HCT116 (cell line): ENCODE data around the gene ANXA10. TPM values are rescaled to one million over a fixed set of nuclear protein-coding genes. Genes with fewer than 3 reads are reported as not detected.

Source experiments
- ATAC-seq: fragments of 200-7000 bp; cut with Tn5 transposase; 2 replicates; pipeline ENCODE4 v1.9.1; 2020; ENCODE audit warnings: mild to moderate bottlenecking, moderate library complexity
- BruUV-seq: library from RNA; stranded (reverse); fragments of 400-500 nt; replicated peaks from 2 replicates; lab custom pipeline; 2021; lab: Mats Ljungman, UMichigan
- CTCF ChIA-PET: fragments of 300-600 bp; sonication (Branson Sonifier 250); formaldehyde crosslinking; loops from one replicate; lab custom pipeline; 2021; ENCODE audit warnings: antibody characterized with exemption; lab: Charles Lee
- POLR2A ChIA-PET: fragments of 300-600, 350-600 bp; sonication (Branson Sonifier 250); formaldehyde crosslinking; loops from one replicate; lab custom pipeline; 2021; ENCODE audit warnings: antibody characterized with exemption; lab: Charles Lee
- RAD21 ChIA-PET, 2 experiments: fragments of 300-600 bp; sonication (Branson Sonifier 250); formaldehyde crosslinking; loops; one replicate each; lab custom pipeline; 2023; ENCODE audit warnings: low total read pairs in 2 of 2; ENCODE audit not compliant: uncharacterized antibody in 2 of 2, unreplicated experiment in 2 of 2, low non-redundant PET in 1 of 2; lab: Charles Lee
- DNase-seq: peaks from one replicate; pipeline ENCODE4 v3.0.0-alpha.2; 2010; ENCODE audit warnings: low read depth, low spot score
- H2AFZ ChIP-seq: fragments of 200-600 bp; shearing (Covaris generic), sonication (generic); 2 replicates; pipeline ENCODE4 v1.6.1; 2017; ENCODE audit warnings: low read depth, mixed run types, mixed read lengths, antibody characterized with exemption, low read length; ENCODE audit not compliant: poor library complexity, severe bottlenecking
- H3K27ac ChIP-seq: 2 replicates; pipeline ENCODE4 v1.5.1; 2012; ENCODE audit warnings: low read depth, low read length
- H3K27me3 ChIP-seq: fragments of 200-600 bp; sonication (generic); 2 replicates; pipeline ENCODE4 v1.6.1; 2016; ENCODE audit warnings: mixed run types, low read length, mixed read lengths; ENCODE audit not compliant: insufficient read depth
- H3K36me3 ChIP-seq, 2 experiments: fragments of 200-500 bp in 1 of 2; fragments of 200-600 bp in 1 of 2; sonication (Bioruptor generic) in 1 of 2; sonication (generic) in 1 of 2; 2 replicates each; pipeline versions ENCODE4 v1.5.1 to v1.6.1; 2014 to 2016; ENCODE audit warnings: low read length in 2 of 2, inconsistent platforms in 1 of 2, mixed read lengths in 1 of 2, mixed run types in 1 of 2; ENCODE audit not compliant: insufficient read depth in 2 of 2, control insufficient read depth in 1 of 2
- H3K4me1 ChIP-seq, 2 experiments: fragments of 200-600 bp in 1 of 2; sonication (generic) in 1 of 2; 2 replicates each; pipeline versions ENCODE4 v1.5.1 to v1.6.1; 2012 to 2017; ENCODE audit warnings: low read length in 2 of 2, inconsistent platforms in 1 of 2, mild to moderate bottlenecking in 1 of 2, mixed read lengths in 1 of 2, mixed run types in 1 of 2, moderate library complexity in 1 of 2; ENCODE audit not compliant: insufficient read depth in 2 of 2, control insufficient read depth in 1 of 2
- H3K4me2 ChIP-seq: fragments of 200-600 bp; sonication (generic); 2 replicates; pipeline ENCODE4 v1.6.1; 2017; ENCODE audit warnings: mixed run types, low read length, mixed read lengths
- H3K4me3 ChIP-seq, 2 experiments: fragments of 200-600 bp in 1 of 2; sonication (generic) in 1 of 2; replicated peaks in 1 of 2; 2 replicates each; pipeline ENCODE4 v1.5.1; 2011 to 2016; ENCODE audit warnings: low read length in 2 of 2, control low read depth in 1 of 2, low read depth in 1 of 2, mild to moderate bottlenecking in 1 of 2, mixed read lengths in 1 of 2, mixed run types in 1 of 2
- H3K79me2 ChIP-seq: fragments of 200-600 bp; sonication (generic); 2 replicates; pipeline ENCODE4 v1.6.1; 2017; ENCODE audit warnings: mild to moderate bottlenecking, mixed run types, low read length, moderate library complexity, mixed read lengths; ENCODE audit not compliant: insufficient read depth
- H3K9ac ChIP-seq: fragments of 200-600 bp; sonication (generic); 2 replicates; pipeline ENCODE4 v1.6.1; 2016; ENCODE audit warnings: low read length, mixed read lengths
- H3K9me2 ChIP-seq: fragments of 200-600 bp; sonication (generic), shearing (Covaris generic); 2 replicates; pipeline ENCODE4 v1.6.1; 2017; ENCODE audit warnings: mixed run types, mild to moderate bottlenecking, moderate library complexity; ENCODE audit not compliant: insufficient read depth
- H3K9me3 ChIP-seq, 2 experiments: fragments of 200-500 bp in 1 of 2; fragments of 200-600 bp in 1 of 2; sonication (Bioruptor generic) in 1 of 2; sonication (generic) in 1 of 2; 2 replicates each; pipeline ENCODE4 v1.6.1; 2014 to 2017; ENCODE audit warnings: low read length in 2 of 2, mixed read lengths in 2 of 2, inconsistent platforms in 1 of 2, low read depth in 1 of 2, mild to moderate bottlenecking in 1 of 2, mixed run types in 1 of 2, moderate library complexity in 1 of 2; ENCODE audit not compliant: control insufficient read depth in 1 of 2, insufficient read depth in 1 of 2
- H4K20me1 ChIP-seq: fragments of 200-600 bp; sonication (generic), shearing (Covaris generic); 2 replicates; pipeline ENCODE4 v1.6.1; 2017; ENCODE audit warnings: mixed run types, mild to moderate bottlenecking, moderate library complexity; ENCODE audit not compliant: insufficient read depth
- ATF3 ChIP-seq: IDR thresholded peaks from 2 replicates; pipeline ENCODE4 v1.6.1; 2012
- CBX3 ChIP-seq: IDR thresholded peaks from 2 replicates; pipeline ENCODE4 v1.6.1; 2012; ENCODE audit warnings: low read depth
- EGR1 ChIP-seq: IDR thresholded peaks from 2 replicates; pipeline ENCODE4 v1.6.1; 2012; ENCODE audit warnings: low read depth
- EZH2phosphoT487 ChIP-seq: fragments of 200-600 bp; IDR thresholded peaks from 2 replicates; pipeline ENCODE4 v1.6.1; 2018; ENCODE audit warnings: antibody characterized with exemption, borderline replicate concordance
- JUND ChIP-seq: IDR thresholded peaks from 2 replicates; pipeline ENCODE4 v1.6.1; 2012
- POLR2A ChIP-seq: IDR thresholded peaks from 2 replicates; pipeline ENCODE4 v1.7.0; 2011; ENCODE audit warnings: borderline replicate concordance; ENCODE audit not compliant: insufficient read depth, insufficient read length; ENCODE audit errors: extremely low read depth
- POLR2AphosphoS5 ChIP-seq: IDR thresholded peaks from 2 replicates; pipeline ENCODE4 v1.6.1; 2011; ENCODE audit warnings: mild to moderate bottlenecking, low read depth, low read length, moderate library complexity
- RAD21 ChIP-seq: IDR thresholded peaks from 2 replicates; pipeline ENCODE4 v1.6.1; 2012; ENCODE audit warnings: low read depth, mild to moderate bottlenecking
- REST ChIP-seq: IDR thresholded peaks from 2 replicates; pipeline ENCODE4 v1.6.1; 2012; ENCODE audit warnings: low read depth
- SP1 ChIP-seq: IDR thresholded peaks from 2 replicates; pipeline ENCODE4 v1.6.1; 2012; ENCODE audit warnings: low read depth
- TCF7L2 ChIP-seq: IDR thresholded peaks from 2 replicates; pipeline ENCODE4 v1.7.0; 2011; ENCODE audit warnings: borderline replicate concordance, inconsistent platforms; ENCODE audit not compliant: insufficient read depth, insufficient read length; ENCODE audit errors: extremely low read depth
- YY1 ChIP-seq: IDR thresholded peaks from 2 replicates; pipeline ENCODE4 v1.6.1; 2011; ENCODE audit warnings: low read length, low read depth, moderate library complexity, mild to moderate bottlenecking; ENCODE audit not compliant: insufficient replicate concordance; ENCODE audit errors: extremely low read depth
- ZFX ChIP-seq: fragments of 450-650 bp; IDR thresholded peaks from 2 replicates; pipeline ENCODE4 v1.6.1; 2017
- intact Hi-C: fragments of 100-400 bp; cut with micrococcal nuclease; formaldehyde crosslinking; loops from 2 replicates; pipeline ENCODE4 v1.10.0; 2022
- total RNA-seq: library from RNA; stranded (reverse); gene quantifications from one replicate; pipeline ENCODE4 v1.2.1, GENCODE V29; 2021; ENCODE audit not compliant: unreplicated experiment
- TF ChIP-seq, protein P1 (sequence below): IDR thresholded peaks from 2 replicates; pipeline ENCODE4 v1.6.1; 2012
- TF ChIP-seq, protein P2 (sequence below): IDR thresholded peaks from 2 replicates; pipeline ENCODE4 v1.6.1; 2011; ENCODE audit warnings: mild to moderate bottlenecking, low read length, moderate library complexity; ENCODE audit not compliant: insufficient replicate concordance; ENCODE audit errors: extremely low read depth
- TF ChIP-seq, protein P3 (sequence below), 3 experiments: fragments of 200-600 bp in 1 of 3; sonication (generic) in 1 of 3; IDR thresholded peaks in 2 of 3; conservative IDR thresholded peaks in 1 of 3; 2 replicates each; pipeline ENCODE4 v1.5.1; 2012 to 2017; ENCODE audit warnings: low read depth in 2 of 3, low read length in 2 of 3, antibody characterized with exemption in 1 of 3, borderline replicate concordance in 1 of 3, control low read depth in 1 of 3, mild to moderate bottlenecking in 1 of 3, mixed read lengths in 1 of 3, mixed run types in 1 of 3, moderate library complexity in 1 of 3; ENCODE audit not compliant: insufficient read depth in 1 of 3

ANXA10 gene
- total RNA-seq, 1 experiment from 2014 or later: 15.1 TPM

DNA sequence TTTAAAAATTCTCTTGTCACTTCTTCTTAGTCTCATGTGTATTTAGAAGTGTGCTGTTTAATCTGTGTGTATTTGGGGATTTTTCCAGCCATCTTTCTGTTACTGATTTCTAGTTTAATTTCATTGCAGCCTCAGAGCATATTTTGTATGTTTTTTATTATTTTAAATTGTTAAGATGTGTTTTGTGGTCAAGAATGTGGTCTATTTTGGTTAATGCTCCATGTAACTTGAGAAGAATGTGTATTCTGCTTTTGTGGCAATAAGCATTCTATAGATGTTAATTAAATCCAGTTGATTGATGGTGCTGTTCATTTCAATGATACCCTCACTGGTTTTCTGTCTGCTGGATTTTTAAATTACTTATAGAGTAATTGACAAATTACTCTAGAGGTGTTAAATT is 38.9 kb downstream of the ANXA10 start:
- ChIA-PET RAD21 (no interaction called here), POLR2A (no interaction called here), CTCF (no interaction called here)
- Histone ChIP-seq H3K79me2 (no peaks in the 10 kb centered on the region), H3K9me2 (no peaks in the 10 kb centered on the region), H3K4me3 (no peak overlapping the region), H3K4me2 (no peak overlapping the region), H3K9ac (no peak overlapping the region), H3K27ac (peak overlapping the region; percentile 72; the same call in 1 of the 2 replicates), H3K4me1 (peaks cover 11 to 15% of the 10 kb centered on the region in 2 experiments; a peak in 2 of 4 replicates), H3K36me3 (no peaks in the 10 kb centered on the region), H4K20me1 (no peaks in the 10 kb centered on the region; the same call in 1 of the 2 replicates), H3K27me3 (no peaks in the 10 kb centered on the region), H3K9me3 (no peaks in the 10 kb centered on the region), H2AFZ (no peak overlapping the region)
- no peak for DNase-seq
- TF ChIP-seq CBX3: no peak
- TF ChIP-seq EGR1: no peak
- TF ChIP-seq, protein P1, sequence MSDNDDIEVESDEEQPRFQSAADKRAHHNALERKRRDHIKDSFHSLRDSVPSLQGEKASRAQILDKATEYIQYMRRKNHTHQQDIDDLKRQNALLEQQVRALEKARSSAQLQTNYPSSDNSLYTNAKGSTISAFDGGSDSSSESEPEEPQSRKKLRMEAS: no peak
- no peak for TF ChIP-seq EZH2phosphoT487
- TF ChIP-seq, protein P2, sequence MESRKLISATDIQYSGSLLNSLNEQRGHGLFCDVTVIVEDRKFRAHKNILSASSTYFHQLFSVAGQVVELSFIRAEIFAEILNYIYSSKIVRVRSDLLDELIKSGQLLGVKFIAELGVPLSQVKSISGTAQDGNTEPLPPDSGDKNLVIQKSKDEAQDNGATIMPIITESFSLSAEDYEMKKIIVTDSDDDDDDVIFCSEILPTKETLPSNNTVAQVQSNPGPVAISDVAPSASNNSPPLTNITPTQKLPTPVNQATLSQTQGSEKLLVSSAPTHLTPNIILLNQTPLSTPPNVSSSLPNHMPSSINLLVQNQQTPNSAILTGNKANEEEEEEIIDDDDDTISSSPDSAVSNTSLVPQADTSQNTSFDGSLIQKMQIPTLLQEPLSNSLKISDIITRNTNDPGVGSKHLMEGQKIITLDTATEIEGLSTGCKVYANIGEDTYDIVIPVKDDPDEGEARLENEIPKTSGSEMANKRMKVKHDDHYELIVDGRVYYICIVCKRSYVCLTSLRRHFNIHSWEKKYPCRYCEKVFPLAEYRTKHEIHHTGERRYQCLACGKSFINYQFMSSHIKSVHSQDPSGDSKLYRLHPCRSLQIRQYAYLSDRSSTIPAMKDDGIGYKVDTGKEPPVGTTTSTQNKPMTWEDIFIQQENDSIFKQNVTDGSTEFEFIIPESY: no peak
- TF ChIP-seq POLR2A: no peak
- no peak for TF ChIP-seq ZFX
- no peak for TF ChIP-seq RAD21
- no peak for TF ChIP-seq REST
- TF ChIP-seq JUND: no peak
- TF ChIP-seq, protein P3, sequence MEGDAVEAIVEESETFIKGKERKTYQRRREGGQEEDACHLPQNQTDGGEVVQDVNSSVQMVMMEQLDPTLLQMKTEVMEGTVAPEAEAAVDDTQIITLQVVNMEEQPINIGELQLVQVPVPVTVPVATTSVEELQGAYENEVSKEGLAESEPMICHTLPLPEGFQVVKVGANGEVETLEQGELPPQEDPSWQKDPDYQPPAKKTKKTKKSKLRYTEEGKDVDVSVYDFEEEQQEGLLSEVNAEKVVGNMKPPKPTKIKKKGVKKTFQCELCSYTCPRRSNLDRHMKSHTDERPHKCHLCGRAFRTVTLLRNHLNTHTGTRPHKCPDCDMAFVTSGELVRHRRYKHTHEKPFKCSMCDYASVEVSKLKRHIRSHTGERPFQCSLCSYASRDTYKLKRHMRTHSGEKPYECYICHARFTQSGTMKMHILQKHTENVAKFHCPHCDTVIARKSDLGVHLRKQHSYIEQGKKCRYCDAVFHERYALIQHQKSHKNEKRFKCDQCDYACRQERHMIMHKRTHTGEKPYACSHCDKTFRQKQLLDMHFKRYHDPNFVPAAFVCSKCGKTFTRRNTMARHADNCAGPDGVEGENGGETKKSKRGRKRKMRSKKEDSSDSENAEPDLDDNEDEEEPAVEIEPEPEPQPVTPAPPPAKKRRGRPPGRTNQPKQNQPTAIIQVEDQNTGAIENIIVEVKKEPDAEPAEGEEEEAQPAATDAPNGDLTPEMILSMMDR (IDR thresholded peaks at IDR 0.05 in 2 of 3, conservative IDR thresholded peaks at IDR 0.05 in 1 of 3; ENCODE audit: borderline replicate concordance in 1 of 3, insufficient read depth in 1 of 3, low read depth in 2 of 3, low read length in 2 of 3): no peak
- no peak for TF ChIP-seq TCF7L2
- no peak for TF ChIP-seq POLR2AphosphoS5
- TF ChIP-seq SP1: no peak
- no peak for TF ChIP-seq ATF3
- TF ChIP-seq YY1: no peak
- no peak for ATAC-seq
- intact Hi-C loops: no loop called here
- no TSS peak for BruUV-seq
